ENCODE measurements around the gene CARD19.

GRCh38 chr9:93083592-93084470, 12.2 kb upstream of the CARD19 start:
- no peak for TF ChIP-seq CTCF (IDR thresholded peaks at IDR 0.05)
- TF ChIP-seq POLR2A (IDR thresholded peaks at IDR 0.05) = no peak
